SU-DHL-6 (cell line): ENCODE measurements around the gene SETD5.

Source experiments
- EZH2phosphoT487 ChIP-seq: fragments of 200-600 bp; sonication (generic), shearing (Covaris generic); conservative IDR thresholded peaks from 2 replicates; pipeline ENCODE4 v1.6.1; 2018; ENCODE audit warnings: mild to moderate bottlenecking, antibody characterized with exemption, low read length, moderate library complexity, mixed read lengths
- TF ChIP-seq, protein P1 (sequence below): fragments of 200-600 bp; sonication (generic); IDR thresholded peaks from one replicate; pipeline ENCODE4 v1.5.1; 2017; ENCODE audit warnings: antibody characterized with exemption, mild to moderate bottlenecking, low read length, moderate library complexity; ENCODE audit not compliant: insufficient read depth, poor library complexity, severe bottlenecking

DNA sequence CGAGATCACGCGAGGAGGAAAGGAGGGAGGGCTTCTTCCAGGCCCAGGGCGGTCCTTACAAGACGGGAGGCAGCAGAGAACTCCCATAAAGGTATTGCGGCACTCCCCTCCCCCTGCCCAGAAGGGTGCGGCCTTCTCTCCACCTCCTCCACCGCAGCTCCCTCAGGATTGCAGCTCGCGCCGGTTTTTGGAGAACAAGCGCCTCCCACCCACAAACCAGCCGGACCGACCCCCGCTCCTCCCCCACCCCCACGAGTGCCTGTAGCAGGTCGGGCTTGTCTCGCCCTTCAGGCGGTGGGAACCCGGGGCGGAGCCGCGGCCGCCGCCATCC lies 1.1 kb upstream of the SETD5 start:
- TF ChIP-seq, protein P1, sequence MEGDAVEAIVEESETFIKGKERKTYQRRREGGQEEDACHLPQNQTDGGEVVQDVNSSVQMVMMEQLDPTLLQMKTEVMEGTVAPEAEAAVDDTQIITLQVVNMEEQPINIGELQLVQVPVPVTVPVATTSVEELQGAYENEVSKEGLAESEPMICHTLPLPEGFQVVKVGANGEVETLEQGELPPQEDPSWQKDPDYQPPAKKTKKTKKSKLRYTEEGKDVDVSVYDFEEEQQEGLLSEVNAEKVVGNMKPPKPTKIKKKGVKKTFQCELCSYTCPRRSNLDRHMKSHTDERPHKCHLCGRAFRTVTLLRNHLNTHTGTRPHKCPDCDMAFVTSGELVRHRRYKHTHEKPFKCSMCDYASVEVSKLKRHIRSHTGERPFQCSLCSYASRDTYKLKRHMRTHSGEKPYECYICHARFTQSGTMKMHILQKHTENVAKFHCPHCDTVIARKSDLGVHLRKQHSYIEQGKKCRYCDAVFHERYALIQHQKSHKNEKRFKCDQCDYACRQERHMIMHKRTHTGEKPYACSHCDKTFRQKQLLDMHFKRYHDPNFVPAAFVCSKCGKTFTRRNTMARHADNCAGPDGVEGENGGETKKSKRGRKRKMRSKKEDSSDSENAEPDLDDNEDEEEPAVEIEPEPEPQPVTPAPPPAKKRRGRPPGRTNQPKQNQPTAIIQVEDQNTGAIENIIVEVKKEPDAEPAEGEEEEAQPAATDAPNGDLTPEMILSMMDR: no peak
- TF ChIP-seq EZH2phosphoT487: no peak
